H9 (cell line): ENCODE measurements around the gene CDH4. TPM values are rescaled to one million over a fixed set of nuclear protein-coding genes. Genes with fewer than 3 reads are reported as not detected.

Experiments used
- DNase-seq: peaks from one replicate; pipeline ENCODE4 v3.0.0-alpha.2; 2017
- H2AFZ ChIP-seq: one replicate; pipeline ENCODE4 v1.6.1; 2013; ENCODE audit warnings: mild to moderate bottlenecking, low read length, control low read depth, moderate library complexity
- H2AK5ac ChIP-seq: 2 replicates; pipeline ENCODE4 v1.6.1; 2013; ENCODE audit warnings: low read length, control low read depth, mixed read lengths; ENCODE audit not compliant: insufficient read length
- H2BK120ac ChIP-seq: one replicate; pipeline ENCODE4 v1.6.1; 2013; ENCODE audit warnings: low read depth, mild to moderate bottlenecking, low read length, control low read depth, inconsistent platforms; ENCODE audit not compliant: poor library complexity, severe bottlenecking
- H2BK12ac ChIP-seq: 2 replicates; pipeline ENCODE4 v1.6.1; 2013; ENCODE audit warnings: low read length, control low read depth, mixed read lengths, low read depth; ENCODE audit not compliant: insufficient read length
- H2BK15ac ChIP-seq: 2 replicates; pipeline ENCODE4 v1.6.1; 2013; ENCODE audit warnings: low read depth, low read length, control low read depth
- H2BK20ac ChIP-seq: one replicate; pipeline ENCODE4 v1.6.1; 2013; ENCODE audit warnings: low read depth, mild to moderate bottlenecking, low read length, control low read depth, inconsistent platforms; ENCODE audit not compliant: poor library complexity, severe bottlenecking
- H2BK5ac ChIP-seq: 2 replicates; pipeline ENCODE4 v1.6.1; 2013; ENCODE audit warnings: low read length, control low read depth, mixed read lengths; ENCODE audit not compliant: insufficient read length
- H3K14ac ChIP-seq: 2 replicates; pipeline ENCODE4 v1.6.1; 2013; ENCODE audit warnings: low read length, control low read depth; ENCODE audit not compliant: insufficient read depth
- H3K18ac ChIP-seq: 2 replicates; pipeline ENCODE4 v1.6.1; 2013; ENCODE audit warnings: low read depth, mild to moderate bottlenecking, mixed read lengths, low read length, control low read depth; ENCODE audit not compliant: insufficient read length
- H3K23ac ChIP-seq: 2 replicates; pipeline ENCODE4 v1.6.1; 2013; ENCODE audit warnings: low read length, control low read depth, mixed read lengths, low read depth; ENCODE audit not compliant: insufficient read length
- H3K23me2 ChIP-seq: 2 replicates; pipeline ENCODE4 v1.6.1; 2013; ENCODE audit warnings: low read depth, mild to moderate bottlenecking, mixed read lengths, low read length, control low read depth; ENCODE audit not compliant: insufficient read length, poor library complexity, severe bottlenecking
- H3K27ac ChIP-seq: 2 replicates; pipeline ENCODE4 v1.5.1; 2013; ENCODE audit warnings: low read length, control low read depth, mixed read lengths, low read depth; ENCODE audit not compliant: insufficient read length
- H3K27me3 ChIP-seq: 2 replicates; pipeline ENCODE4 v1.6.1; 2013; ENCODE audit warnings: low read length, control low read depth, inconsistent platforms; ENCODE audit not compliant: insufficient read depth
- H3K4ac ChIP-seq: 2 replicates; pipeline ENCODE4 v1.6.1; 2013; ENCODE audit warnings: low read depth, mild to moderate bottlenecking, control low read depth, inconsistent platforms, low read length, moderate library complexity
- H3K4me1 ChIP-seq: 2 replicates; pipeline ENCODE4 v1.6.1; 2013; ENCODE audit warnings: low read length, control low read depth, inconsistent platforms; ENCODE audit not compliant: insufficient read depth
- H3K4me2 ChIP-seq: 2 replicates; pipeline ENCODE4 v1.6.1; 2013; ENCODE audit warnings: low read length, control low read depth, mixed read lengths; ENCODE audit not compliant: insufficient read length, insufficient read depth
- H3K56ac ChIP-seq: 2 replicates; pipeline ENCODE4 v1.6.1; 2013; ENCODE audit warnings: low read depth, mild to moderate bottlenecking, mixed read lengths, low read length, control low read depth; ENCODE audit not compliant: insufficient read length
- H3K79me1 ChIP-seq: 2 replicates; pipeline ENCODE4 v1.6.1; 2013; ENCODE audit warnings: low read depth, mild to moderate bottlenecking, moderate library complexity, low read length, control low read depth, inconsistent platforms; ENCODE audit not compliant: insufficient read depth, poor library complexity, severe bottlenecking
- H3K79me2 ChIP-seq: 2 replicates; pipeline ENCODE4 v1.6.1; 2013; ENCODE audit warnings: low read length, control low read depth, inconsistent platforms; ENCODE audit not compliant: insufficient read depth
- H3K9ac ChIP-seq: 2 replicates; pipeline ENCODE4 v1.6.1; 2013; ENCODE audit warnings: low read length, control low read depth, mixed read lengths; ENCODE audit not compliant: insufficient read length; ENCODE audit errors: extremely low read depth
- H3K9me3 ChIP-seq: one replicate; pipeline ENCODE4 v1.6.1; 2013; ENCODE audit warnings: low read depth, low read length, inconsistent platforms; ENCODE audit not compliant: control insufficient read depth
- H3T11ph ChIP-seq: one replicate; pipeline ENCODE4 v1.6.1; 2013; ENCODE audit warnings: mild to moderate bottlenecking, low read length, control low read depth, inconsistent platforms
- H4K20me1 ChIP-seq: one replicate; pipeline ENCODE4 v1.6.1; 2013; ENCODE audit not compliant: control insufficient read depth, insufficient read length, insufficient read depth
- H4K5ac ChIP-seq: 2 replicates; pipeline ENCODE4 v1.6.1; 2013; ENCODE audit warnings: low read depth, mild to moderate bottlenecking, mixed read lengths, low read length, control low read depth; ENCODE audit not compliant: insufficient read length
- H4K8ac ChIP-seq: replicated peaks from 2 replicates; pipeline ENCODE4 v1.6.1; 2013; ENCODE audit warnings: low read length, control low read depth, mixed read lengths, low read depth; ENCODE audit not compliant: insufficient read length
- H4K91ac ChIP-seq: 2 replicates; pipeline ENCODE4 v1.6.1; 2013; ENCODE audit warnings: low read depth, mild to moderate bottlenecking, moderate library complexity, mixed read lengths, low read length, control low read depth; ENCODE audit not compliant: insufficient read length
- H3K27ac Mint-ChIP-seq, 3 experiments: 2 replicates in 2 of 3; 3 replicates in 1 of 3; pipeline ENCODE4 v1.8.0; 2020 to 2021; ENCODE audit warnings: mixed read lengths in 3 of 3, mild to moderate bottlenecking in 1 of 3, moderate library complexity in 1 of 3
- H3K27me3 Mint-ChIP-seq: 2 replicates; pipeline ENCODE4 v1.8.0; 2021; ENCODE audit warnings: low read depth, mild to moderate bottlenecking, moderate library complexity, mixed read lengths
- H3K36me3 Mint-ChIP-seq, 3 experiments: 2 replicates in 2 of 3; 3 replicates in 1 of 3; pipeline ENCODE4 v1.8.0; 2020 to 2021; ENCODE audit warnings: low read depth in 3 of 3, mixed read lengths in 3 of 3; ENCODE audit not compliant: insufficient read depth in 1 of 3
- H3K4me1 Mint-ChIP-seq, 2 experiments: 2 replicates each; pipeline ENCODE4 v1.8.0; 2020; ENCODE audit warnings: mixed read lengths in 2 of 2
- H3K4me3 Mint-ChIP-seq, 2 experiments: 2 replicates in 1 of 2; 3 replicates in 1 of 2; pipeline ENCODE4 v1.8.0; 2020 to 2021; ENCODE audit warnings: mild to moderate bottlenecking in 2 of 2, mixed read lengths in 2 of 2, moderate library complexity in 1 of 2
- H3K9me3 Mint-ChIP-seq, 2 experiments: 2 replicates in 1 of 2; 3 replicates in 1 of 2; pipeline ENCODE4 v1.8.0; 2020; ENCODE audit warnings: mild to moderate bottlenecking in 2 of 2, mixed read lengths in 2 of 2, moderate library complexity in 1 of 2
- WGBS: extraction: QIAGEN DNeasy Blood & Tissue Kit; methylation state at CpG from one replicate; pipeline ENCODE4 v1.1.7; 2013; ENCODE audit warnings: missing lambda C conversion rate, low lambda C conversion rate, mixed read lengths; ENCODE audit not compliant: insufficient read length; ENCODE audit errors: extremely low coverage; 5-methylcytosine and 5-hydroxymethylcytosine counted together
- total RNA-seq: library from RNA; stranded (reverse); gene quantifications from 2 replicates; pipeline ENCODE4 v1.2.1, GENCODE V29; 2021
- TF ChIP-seq, protein P1 (sequence below): fragments of 200-600 bp; sonication (generic); conservative IDR thresholded peaks from 3 replicates; pipeline ENCODE4 v1.8.0; 2021; ENCODE audit warnings: antibody characterized with exemption, mild to moderate bottlenecking

CDH4 gene
- total RNA-seq, 1 experiment from 2014 or later = 3.0 TPM

DNA sequence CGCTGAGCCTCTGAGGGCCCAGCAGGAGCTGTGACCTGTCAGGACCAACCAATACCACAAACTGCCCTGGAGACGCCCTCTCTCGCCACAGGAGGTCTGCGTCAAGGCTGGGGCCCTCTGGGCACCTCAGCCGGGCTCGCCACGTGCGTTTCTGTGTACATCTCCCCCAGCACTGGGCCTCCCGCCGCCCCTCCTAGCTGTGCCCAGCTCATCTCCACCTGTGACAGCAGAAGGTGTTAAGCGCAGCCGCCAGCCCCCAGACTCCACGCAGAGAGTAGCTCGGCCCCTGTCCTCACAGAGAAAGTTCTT lies 722.2 kb downstream of the CDH4 start:
- Histone ChIP-seq H3K4me1 (no peaks in the 10 kb centered on the region), H2BK5ac (no peak overlapping the region), H4K91ac (no peak overlapping the region), H3K23me2 (no peaks in the 10 kb centered on the region), H3K9ac (no peak overlapping the region), H3K79me2 (no peaks in the 10 kb centered on the region), H3K27ac (no peak overlapping the region), H3K56ac (no peak overlapping the region), H2BK20ac (no peak overlapping the region), H3K9me3 (no peaks in the 10 kb centered on the region), H3K23ac (no peak overlapping the region), H3K18ac (no peak overlapping the region), H4K5ac (no peak overlapping the region), H3K4me2 (no peak overlapping the region), H3T11ph (no peak overlapping the region), H3K14ac (no peak overlapping the region), H3K4ac (no peak overlapping the region), H2BK15ac (no peak overlapping the region), H3K27me3 (peaks cover 2% of the 10 kb centered on the region; the same call in 1 of the 2 replicates), H2BK120ac (no peak overlapping the region), H2AK5ac (no peak overlapping the region), H4K20me1 (no peaks in the 10 kb centered on the region), H4K8ac (no peak overlapping the region), H3K79me1 (no peaks in the 10 kb centered on the region), H2AFZ (no peak overlapping the region), H2BK12ac (no peak overlapping the region)
- Mint-ChIP-seq H3K4me1 (peaks cover 2% of the 10 kb centered on the region in 2 experiments; a peak in 2 of 4 replicates), H3K27me3 (no peaks in the 10 kb centered on the region; the same call in 1 of the 2 replicates), H3K27ac (peak overlapping the region in 2 of 3 experiments; percentile 53; a peak in 3 of 7 replicates), H3K36me3 (peaks cover 20 to 41% (median 32%) of the 10 kb centered on the region in 3 experiments; a peak in 6 of 7 replicates), H3K9me3 (no peaks in the 10 kb centered on the region), H3K4me3 (no peak overlapping the region)
- WGBS = no CpG with 5 or more reads among the region's 14 CpGs
- DNase-seq = no peak
- TF ChIP-seq, protein P1, sequence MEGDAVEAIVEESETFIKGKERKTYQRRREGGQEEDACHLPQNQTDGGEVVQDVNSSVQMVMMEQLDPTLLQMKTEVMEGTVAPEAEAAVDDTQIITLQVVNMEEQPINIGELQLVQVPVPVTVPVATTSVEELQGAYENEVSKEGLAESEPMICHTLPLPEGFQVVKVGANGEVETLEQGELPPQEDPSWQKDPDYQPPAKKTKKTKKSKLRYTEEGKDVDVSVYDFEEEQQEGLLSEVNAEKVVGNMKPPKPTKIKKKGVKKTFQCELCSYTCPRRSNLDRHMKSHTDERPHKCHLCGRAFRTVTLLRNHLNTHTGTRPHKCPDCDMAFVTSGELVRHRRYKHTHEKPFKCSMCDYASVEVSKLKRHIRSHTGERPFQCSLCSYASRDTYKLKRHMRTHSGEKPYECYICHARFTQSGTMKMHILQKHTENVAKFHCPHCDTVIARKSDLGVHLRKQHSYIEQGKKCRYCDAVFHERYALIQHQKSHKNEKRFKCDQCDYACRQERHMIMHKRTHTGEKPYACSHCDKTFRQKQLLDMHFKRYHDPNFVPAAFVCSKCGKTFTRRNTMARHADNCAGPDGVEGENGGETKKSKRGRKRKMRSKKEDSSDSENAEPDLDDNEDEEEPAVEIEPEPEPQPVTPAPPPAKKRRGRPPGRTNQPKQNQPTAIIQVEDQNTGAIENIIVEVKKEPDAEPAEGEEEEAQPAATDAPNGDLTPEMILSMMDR = no peak
